AG04449 (cell line): ENCODE data around the gene SPAG9.
A peak's percentile ranks its signal among the peaks of the same experiment; 100 is the strongest.
"Not testable (repeated sequence)": the region's sequence is repeated elsewhere in the genome, so short reads cannot be mapped to it uniquely, and the experiment has no call there.

Experiments used
- CTCF ChIA-PET: fragments of 350-600 bp; formaldehyde crosslinking; extraction: SDS; loops from one replicate; lab custom pipeline; 2021; ENCODE audit warnings: antibody characterized with exemption; lab: Yijun Ruan, JAX
- POLR2A ChIA-PET: fragments of 400-600, 350-600 bp; formaldehyde crosslinking; extraction: SDS; loops from one replicate; lab custom pipeline; 2020; ENCODE audit warnings: antibody characterized with exemption, inconsistent platforms; lab: Yijun Ruan, JAX
- DNase-seq: peaks from one replicate; pipeline ENCODE4 v3.0.0-alpha.2; 2010; ENCODE audit warnings: low read depth, low spot score
- H3K4me3 ChIP-seq: 2 replicates; pipeline ENCODE4 v1.5.1; 2011; ENCODE audit warnings: low read depth, mild to moderate bottlenecking, control low read depth, low read length
- TF ChIP-seq, protein P1 (sequence below): IDR thresholded peaks from one replicate; pipeline ENCODE4 v1.5.1; 2011; ENCODE audit warnings: mild to moderate bottlenecking, moderate library complexity, low read length, control low read depth, inconsistent platforms; ENCODE audit not compliant: insufficient read depth; ENCODE audit errors: missing control alignments

SPAG9 gene

DNA sequence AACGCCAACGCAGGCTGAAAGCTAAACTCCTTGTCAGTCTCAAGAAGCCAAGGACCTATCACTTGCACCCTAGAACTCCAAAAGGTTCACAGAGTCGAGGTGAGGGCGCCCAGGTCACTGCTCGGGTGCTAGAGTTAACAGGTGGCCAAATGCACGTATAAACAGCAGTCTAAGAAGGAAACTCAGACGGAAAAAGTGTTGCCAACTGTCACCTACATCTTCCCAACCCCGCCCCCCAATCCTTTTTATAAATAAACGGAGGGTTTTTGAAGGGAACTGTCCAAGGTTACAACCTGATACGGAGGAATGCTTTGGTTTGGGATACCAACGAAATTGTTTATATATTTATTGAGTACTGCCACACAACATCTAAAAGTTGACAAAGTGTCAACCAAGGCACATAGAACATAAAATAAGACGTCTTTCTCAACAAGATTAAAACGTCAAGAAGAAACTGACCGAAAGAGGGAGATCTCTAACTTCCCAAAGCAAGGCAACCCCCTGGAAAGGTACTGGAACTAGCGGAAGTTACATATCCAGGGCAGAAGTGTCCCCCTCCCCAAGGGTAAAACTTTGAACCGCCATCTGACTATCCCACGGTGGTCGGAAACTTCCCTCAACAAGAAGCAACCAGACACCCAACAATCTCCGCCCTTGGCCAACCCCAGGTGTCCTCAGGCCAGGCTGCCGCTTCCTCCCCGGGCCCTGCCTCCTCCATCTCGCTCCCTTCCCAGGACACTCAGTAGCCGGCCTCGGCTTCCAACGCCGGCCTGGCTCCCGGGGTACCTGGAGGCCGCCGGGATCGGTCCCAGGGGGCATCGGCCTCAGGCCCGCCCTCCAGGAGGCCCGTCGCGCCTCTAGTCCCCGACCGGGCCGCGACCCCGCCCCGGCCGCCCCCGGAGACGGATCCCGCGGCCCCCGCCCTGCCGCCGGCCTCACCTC, 982 bp downstream of the SPAG9 start:
- TF ChIP-seq, protein P1, sequence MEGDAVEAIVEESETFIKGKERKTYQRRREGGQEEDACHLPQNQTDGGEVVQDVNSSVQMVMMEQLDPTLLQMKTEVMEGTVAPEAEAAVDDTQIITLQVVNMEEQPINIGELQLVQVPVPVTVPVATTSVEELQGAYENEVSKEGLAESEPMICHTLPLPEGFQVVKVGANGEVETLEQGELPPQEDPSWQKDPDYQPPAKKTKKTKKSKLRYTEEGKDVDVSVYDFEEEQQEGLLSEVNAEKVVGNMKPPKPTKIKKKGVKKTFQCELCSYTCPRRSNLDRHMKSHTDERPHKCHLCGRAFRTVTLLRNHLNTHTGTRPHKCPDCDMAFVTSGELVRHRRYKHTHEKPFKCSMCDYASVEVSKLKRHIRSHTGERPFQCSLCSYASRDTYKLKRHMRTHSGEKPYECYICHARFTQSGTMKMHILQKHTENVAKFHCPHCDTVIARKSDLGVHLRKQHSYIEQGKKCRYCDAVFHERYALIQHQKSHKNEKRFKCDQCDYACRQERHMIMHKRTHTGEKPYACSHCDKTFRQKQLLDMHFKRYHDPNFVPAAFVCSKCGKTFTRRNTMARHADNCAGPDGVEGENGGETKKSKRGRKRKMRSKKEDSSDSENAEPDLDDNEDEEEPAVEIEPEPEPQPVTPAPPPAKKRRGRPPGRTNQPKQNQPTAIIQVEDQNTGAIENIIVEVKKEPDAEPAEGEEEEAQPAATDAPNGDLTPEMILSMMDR: peak; percentile 5
- H3K4me3 ChIP-seq: peak overlapping the region; percentile 96
- CTCF ChIA-PET: interaction anchor here (0.8 to 4.3 kb wide), 11 partner anchors 10 to 119 kb away, joined by 3 to 21 read pairs (median 3); partner anchors contain the start of gene NME1
- DNase-seq: no peak
- POLR2A ChIA-PET: interaction anchor here (1.2 to 2.6 kb wide), 4 partner anchors 16 to 254 kb away, joined by 3 to 9 read pairs (median 6); partner anchors contain the start of genes NME1 and TOB1

DNA sequence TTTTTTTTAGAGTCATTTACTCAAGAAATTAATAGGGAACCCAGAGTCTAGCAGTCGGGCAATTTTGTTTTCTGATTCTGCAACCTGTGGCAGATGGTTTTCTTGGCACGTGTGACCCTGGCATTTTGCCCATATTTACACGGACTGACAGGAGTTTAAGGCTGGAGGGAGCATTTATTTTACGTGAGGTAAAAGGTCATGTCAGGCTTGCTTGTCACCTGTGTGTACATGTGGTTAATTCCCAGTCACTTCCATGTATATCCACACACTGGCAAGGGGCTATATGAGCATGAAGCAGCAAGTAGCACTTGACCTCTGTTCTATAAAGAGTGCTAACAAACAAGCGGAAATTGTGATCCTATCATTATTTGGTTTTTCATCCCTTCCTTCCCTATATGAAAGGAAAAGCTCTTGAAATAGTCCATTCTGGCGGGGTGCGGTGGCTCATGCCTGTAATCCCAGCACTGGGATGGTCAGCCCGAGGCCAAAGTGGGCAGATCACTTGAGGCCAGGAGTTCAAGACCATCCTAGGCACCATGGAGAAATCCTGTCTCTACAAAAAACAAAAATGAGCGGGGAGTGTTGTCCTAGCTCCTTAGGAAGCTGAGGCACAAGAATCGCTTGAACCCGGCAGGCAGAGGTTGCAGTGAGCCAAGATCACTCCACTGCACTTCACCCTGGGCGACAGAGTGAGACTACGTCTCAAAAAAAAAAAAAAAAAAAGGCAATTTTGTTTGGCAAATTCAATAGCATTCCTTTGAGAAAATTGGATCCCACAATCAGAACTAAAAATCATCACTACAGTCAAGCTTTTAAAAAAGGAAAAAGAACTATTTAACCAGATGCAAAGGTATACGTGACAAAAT, 2.1 kb downstream of the SPAG9 start:
- peak overlapping the region; percentile 96 for H3K4me3 ChIP-seq
- POLR2A ChIA-PET: no interaction called here
- CTCF ChIA-PET: interaction anchor here (0.8 to 4.3 kb wide), 5 partner anchors 8 to 118 kb away, joined by 3 to 21 read pairs (median 3); no protein-coding TSS in a partner anchor
- TF ChIP-seq, protein P1: no peak
- no peak for DNase-seq

DNA sequence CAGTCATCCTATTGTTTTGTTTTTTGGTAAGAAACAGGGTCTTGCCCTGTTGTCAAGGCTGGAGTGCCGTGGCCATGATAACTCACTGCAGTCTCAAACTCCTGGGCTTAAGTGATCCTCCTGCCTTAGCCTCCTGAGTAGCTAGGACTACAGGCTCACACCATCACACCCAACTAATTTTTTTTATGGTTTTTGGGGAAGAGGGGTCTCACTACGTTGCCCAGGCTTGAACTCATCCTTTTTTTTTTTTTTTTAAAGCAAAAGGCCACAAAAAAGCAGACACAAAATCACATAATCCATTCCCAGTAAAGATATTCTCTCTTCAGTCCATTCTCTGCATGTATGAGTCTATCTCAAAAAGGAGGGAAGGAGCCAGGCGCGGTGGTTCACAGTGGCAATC, 5.5 kb downstream of the SPAG9 start:
- no peak overlapping the region for H3K4me3 ChIP-seq
- TF ChIP-seq, protein P1: no peak
- no peak for DNase-seq
- CTCF ChIA-PET: interaction anchor here (0.6 to 1.3 kb wide), 2 partner anchors 47 to 58 kb away, joined by 3 read pairs; no protein-coding TSS in a partner anchor
- POLR2A ChIA-PET: no interaction called here

DNA sequence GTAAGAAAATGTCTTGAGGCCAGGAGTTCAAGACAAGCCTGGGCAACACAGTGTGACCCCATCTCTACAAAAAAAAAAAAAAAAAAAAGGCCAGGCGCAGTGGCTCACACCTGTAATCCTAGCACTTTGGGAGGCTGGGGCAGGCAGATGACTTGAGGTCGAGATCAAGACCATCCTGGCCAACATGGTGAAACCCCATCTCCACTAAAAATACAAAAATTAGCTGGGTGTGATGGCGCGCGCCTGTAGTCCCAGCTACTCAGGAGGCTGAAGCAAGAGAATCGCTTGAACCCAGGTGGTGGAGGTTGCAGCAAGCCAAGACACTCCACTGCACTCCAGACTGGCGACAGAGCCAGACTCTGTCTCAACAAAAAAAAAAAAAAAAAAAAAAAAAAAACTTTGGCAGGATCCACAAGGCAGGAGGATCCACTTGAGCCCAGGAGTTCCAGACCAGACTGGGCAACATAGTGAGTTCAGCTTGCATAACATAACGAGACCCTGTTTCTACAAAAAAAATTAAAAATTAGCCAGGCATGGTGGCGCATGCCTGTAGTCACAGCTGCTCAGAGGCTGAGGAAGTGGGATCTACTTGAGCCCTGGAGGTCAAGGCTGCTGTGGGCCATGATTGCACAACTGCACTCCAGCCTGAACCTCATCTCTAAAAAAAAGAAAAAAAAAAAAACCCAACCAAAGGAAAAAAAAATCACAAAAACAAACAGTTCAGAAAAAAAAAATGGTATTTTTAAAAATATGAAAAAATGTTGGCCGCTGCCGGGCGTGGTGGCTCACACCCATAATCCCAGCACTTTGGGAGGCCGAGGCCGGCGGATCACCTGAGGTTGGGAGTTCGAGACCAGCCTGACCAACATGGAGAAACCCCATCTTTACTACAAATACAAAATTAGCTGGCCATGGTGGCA, 8.1 kb downstream of the SPAG9 start:
- CTCF ChIA-PET: interaction anchor here (1.1 to 2.1 kb wide), 3 partner anchors 56 to 112 kb away, joined by 3 to 5 read pairs (median 4); no protein-coding TSS in a partner anchor
- H3K4me3 ChIP-seq, POLR2A ChIA-PET, DNase-seq: not testable (repeated sequence)

DNA sequence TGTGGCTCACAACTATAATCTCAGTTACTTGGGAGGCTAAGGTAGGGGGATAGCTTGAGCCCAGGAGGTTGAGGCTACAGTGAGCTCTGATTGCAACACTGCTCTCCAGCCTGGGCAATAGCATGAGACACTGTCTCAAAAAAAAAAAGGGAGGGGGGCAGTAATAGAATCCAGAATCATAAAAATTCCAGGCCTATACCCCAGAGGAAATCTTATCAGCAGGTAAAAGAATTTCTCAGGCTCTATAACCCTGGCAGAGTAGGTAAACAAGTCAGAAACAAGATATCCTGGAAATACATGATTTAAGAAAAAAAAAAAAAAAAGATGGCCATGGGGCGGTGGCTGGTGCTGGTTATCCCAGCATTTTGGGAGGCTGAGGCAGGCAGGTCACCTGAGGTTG, 12.9 kb downstream of the SPAG9 start:
- ChIA-PET CTCF (no interaction called here), POLR2A (no interaction called here)
- DNase-seq: no peak
- no peak overlapping the region for H3K4me3 ChIP-seq
- TF ChIP-seq, protein P1: no peak
